ENCODE measurements around the gene JADE2.

DNA sequence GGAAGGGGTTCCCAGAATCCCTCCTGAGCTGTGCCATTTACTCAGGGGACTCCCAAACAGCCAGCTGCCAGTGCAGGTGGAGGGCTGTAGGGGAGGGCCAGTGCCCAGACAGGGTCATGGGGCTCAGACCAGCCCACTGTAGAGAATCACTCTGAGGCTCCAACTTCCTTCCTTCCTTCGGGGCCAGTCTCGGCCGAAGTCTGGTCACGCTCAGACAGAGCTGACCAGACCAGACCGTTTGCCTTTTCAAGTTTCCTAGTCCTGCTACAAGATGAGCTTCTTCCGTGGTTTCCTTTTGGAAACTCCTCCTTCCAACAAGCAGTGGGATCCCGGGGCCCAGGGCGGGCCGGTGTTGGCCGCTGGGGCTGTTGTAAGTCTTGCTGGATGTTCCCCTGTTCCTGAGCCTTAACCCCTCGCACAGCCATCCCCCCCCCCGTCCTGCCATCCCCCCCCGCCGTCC, 54.6 kb downstream of the JADE2 start:
- TF ChIP-seq POLR2AphosphoS5 (IDR thresholded peaks at IDR 0.05; ENCODE audit: low read depth) (no peak), JUNB (IDR thresholded peaks at IDR 0.05; ENCODE audit: unreplicated experiment) (no peak), EZH2 (IDR thresholded peaks at IDR 0.05; ENCODE audit: low read depth, unreplicated experiment) (no peak), NANOG (IDR thresholded peaks at IDR 0.05; ENCODE audit: borderline replicate concordance) (no peak), CREB1 (CRISPR knock-in tag; IDR thresholded peaks at IDR 0.05; ENCODE audit: low read depth) (no peak), EZH2phosphoT487 (IDR thresholded peaks at IDR 0.05; ENCODE audit: unreplicated experiment) (no peak), STAT1 (IDR thresholded peaks at IDR 0.05; ENCODE audit: unreplicated experiment) (no peak), ZNF114 (CRISPR knock-in tag; IDR thresholded peaks at IDR 0.05) (no peak)
- TF ChIP-seq, protein P1, sequence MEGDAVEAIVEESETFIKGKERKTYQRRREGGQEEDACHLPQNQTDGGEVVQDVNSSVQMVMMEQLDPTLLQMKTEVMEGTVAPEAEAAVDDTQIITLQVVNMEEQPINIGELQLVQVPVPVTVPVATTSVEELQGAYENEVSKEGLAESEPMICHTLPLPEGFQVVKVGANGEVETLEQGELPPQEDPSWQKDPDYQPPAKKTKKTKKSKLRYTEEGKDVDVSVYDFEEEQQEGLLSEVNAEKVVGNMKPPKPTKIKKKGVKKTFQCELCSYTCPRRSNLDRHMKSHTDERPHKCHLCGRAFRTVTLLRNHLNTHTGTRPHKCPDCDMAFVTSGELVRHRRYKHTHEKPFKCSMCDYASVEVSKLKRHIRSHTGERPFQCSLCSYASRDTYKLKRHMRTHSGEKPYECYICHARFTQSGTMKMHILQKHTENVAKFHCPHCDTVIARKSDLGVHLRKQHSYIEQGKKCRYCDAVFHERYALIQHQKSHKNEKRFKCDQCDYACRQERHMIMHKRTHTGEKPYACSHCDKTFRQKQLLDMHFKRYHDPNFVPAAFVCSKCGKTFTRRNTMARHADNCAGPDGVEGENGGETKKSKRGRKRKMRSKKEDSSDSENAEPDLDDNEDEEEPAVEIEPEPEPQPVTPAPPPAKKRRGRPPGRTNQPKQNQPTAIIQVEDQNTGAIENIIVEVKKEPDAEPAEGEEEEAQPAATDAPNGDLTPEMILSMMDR (conservative IDR thresholded peaks at IDR 0.05; ENCODE audit: low read depth in 2 of 2): no peak
- TF ChIP-seq, protein P2, sequence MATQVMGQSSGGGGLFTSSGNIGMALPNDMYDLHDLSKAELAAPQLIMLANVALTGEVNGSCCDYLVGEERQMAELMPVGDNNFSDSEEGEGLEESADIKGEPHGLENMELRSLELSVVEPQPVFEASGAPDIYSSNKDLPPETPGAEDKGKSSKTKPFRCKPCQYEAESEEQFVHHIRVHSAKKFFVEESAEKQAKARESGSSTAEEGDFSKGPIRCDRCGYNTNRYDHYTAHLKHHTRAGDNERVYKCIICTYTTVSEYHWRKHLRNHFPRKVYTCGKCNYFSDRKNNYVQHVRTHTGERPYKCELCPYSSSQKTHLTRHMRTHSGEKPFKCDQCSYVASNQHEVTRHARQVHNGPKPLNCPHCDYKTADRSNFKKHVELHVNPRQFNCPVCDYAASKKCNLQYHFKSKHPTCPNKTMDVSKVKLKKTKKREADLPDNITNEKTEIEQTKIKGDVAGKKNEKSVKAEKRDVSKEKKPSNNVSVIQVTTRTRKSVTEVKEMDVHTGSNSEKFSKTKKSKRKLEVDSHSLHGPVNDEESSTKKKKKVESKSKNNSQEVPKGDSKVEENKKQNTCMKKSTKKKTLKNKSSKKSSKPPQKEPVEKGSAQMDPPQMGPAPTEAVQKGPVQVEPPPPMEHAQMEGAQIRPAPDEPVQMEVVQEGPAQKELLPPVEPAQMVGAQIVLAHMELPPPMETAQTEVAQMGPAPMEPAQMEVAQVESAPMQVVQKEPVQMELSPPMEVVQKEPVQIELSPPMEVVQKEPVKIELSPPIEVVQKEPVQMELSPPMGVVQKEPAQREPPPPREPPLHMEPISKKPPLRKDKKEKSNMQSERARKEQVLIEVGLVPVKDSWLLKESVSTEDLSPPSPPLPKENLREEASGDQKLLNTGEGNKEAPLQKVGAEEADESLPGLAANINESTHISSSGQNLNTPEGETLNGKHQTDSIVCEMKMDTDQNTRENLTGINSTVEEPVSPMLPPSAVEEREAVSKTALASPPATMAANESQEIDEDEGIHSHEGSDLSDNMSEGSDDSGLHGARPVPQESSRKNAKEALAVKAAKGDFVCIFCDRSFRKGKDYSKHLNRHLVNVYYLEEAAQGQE (IDR thresholded peaks at IDR 0.05; ENCODE audit: unreplicated experiment): no peak
- TF ChIP-seq, protein P3, sequence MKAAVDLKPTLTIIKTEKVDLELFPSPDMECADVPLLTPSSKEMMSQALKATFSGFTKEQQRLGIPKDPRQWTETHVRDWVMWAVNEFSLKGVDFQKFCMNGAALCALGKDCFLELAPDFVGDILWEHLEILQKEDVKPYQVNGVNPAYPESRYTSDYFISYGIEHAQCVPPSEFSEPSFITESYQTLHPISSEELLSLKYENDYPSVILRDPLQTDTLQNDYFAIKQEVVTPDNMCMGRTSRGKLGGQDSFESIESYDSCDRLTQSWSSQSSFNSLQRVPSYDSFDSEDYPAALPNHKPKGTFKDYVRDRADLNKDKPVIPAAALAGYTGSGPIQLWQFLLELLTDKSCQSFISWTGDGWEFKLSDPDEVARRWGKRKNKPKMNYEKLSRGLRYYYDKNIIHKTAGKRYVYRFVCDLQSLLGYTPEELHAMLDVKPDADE (IDR thresholded peaks at IDR 0.05): no peak

Measured in GM23338 (cell line).